PFSK-1 (cell line): ENCODE data around the gene CES4A.

Experiments used
- FOXP2 ChIP-seq: optimal IDR thresholded peaks from 2 replicates; pipeline ENCODE3; 2011; ENCODE audit warnings: borderline replicate concordance, control low read depth, inconsistent platforms; ENCODE audit not compliant: insufficient read depth; ENCODE audit errors: extremely low read length, extremely low read depth
- POLR2AphosphoS5 ChIP-seq: IDR thresholded peaks from 2 replicates; pipeline ENCODE4 v1.6.1; 2012; ENCODE audit warnings: low read depth, mild to moderate bottlenecking, control low read depth, low read length, moderate library complexity
- SIN3A ChIP-seq: IDR thresholded peaks from 2 replicates; pipeline ENCODE4 v1.6.1; 2012; ENCODE audit warnings: mild to moderate bottlenecking, low read length, moderate library complexity, borderline replicate concordance; ENCODE audit not compliant: insufficient read depth
- TAF1 ChIP-seq: IDR thresholded peaks from 2 replicates; pipeline ENCODE4 v1.6.1; 2012; ENCODE audit warnings: low read length, control low read depth, borderline replicate concordance; ENCODE audit not compliant: insufficient read depth
- TF ChIP-seq, protein P1 (sequence below), 2 experiments: IDR thresholded peaks; 2 replicates each; pipeline versions ENCODE4 v1.6.1 to v1.8.0; 2011 to 2012; ENCODE audit warnings: low read depth in 2 of 2, low read length in 2 of 2, control low read depth in 1 of 2, inconsistent platforms in 1 of 2, mild to moderate bottlenecking in 1 of 2, moderate library complexity in 1 of 2; ENCODE audit not compliant: insufficient read depth in 1 of 2

DNA sequence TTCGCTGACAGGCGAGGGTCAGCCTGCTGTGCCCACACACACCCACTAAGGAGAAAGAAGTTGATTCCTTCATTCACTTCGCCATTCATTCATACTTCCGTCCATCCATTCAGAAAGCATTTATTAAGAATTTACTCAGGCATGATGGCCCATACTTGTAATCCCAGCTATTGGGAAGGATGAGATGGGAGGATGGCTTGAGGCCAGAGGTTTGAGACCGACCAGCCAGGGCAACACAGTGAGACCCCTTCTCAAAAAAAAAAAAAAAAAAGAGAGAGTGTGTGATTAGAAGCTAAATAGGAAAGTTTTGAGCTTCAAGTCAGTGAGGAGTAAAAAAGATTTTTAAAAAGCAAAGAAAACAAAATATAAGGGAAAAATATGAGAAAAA lies 44.3 kb upstream of the CES4A start:
- TF ChIP-seq TAF1 (no peak), POLR2AphosphoS5 (no peak), SIN3A (no peak), FOXP2 (no peak)
- TF ChIP-seq, protein P1, sequence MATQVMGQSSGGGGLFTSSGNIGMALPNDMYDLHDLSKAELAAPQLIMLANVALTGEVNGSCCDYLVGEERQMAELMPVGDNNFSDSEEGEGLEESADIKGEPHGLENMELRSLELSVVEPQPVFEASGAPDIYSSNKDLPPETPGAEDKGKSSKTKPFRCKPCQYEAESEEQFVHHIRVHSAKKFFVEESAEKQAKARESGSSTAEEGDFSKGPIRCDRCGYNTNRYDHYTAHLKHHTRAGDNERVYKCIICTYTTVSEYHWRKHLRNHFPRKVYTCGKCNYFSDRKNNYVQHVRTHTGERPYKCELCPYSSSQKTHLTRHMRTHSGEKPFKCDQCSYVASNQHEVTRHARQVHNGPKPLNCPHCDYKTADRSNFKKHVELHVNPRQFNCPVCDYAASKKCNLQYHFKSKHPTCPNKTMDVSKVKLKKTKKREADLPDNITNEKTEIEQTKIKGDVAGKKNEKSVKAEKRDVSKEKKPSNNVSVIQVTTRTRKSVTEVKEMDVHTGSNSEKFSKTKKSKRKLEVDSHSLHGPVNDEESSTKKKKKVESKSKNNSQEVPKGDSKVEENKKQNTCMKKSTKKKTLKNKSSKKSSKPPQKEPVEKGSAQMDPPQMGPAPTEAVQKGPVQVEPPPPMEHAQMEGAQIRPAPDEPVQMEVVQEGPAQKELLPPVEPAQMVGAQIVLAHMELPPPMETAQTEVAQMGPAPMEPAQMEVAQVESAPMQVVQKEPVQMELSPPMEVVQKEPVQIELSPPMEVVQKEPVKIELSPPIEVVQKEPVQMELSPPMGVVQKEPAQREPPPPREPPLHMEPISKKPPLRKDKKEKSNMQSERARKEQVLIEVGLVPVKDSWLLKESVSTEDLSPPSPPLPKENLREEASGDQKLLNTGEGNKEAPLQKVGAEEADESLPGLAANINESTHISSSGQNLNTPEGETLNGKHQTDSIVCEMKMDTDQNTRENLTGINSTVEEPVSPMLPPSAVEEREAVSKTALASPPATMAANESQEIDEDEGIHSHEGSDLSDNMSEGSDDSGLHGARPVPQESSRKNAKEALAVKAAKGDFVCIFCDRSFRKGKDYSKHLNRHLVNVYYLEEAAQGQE (IDR thresholded peaks at IDR 0.05; ENCODE audit: insufficient read depth in 1 of 2, low read depth in 2 of 2, low read length in 2 of 2): no peak
